ENCODE data around the gene CCDC70.

Gene CCDC70

DNA sequence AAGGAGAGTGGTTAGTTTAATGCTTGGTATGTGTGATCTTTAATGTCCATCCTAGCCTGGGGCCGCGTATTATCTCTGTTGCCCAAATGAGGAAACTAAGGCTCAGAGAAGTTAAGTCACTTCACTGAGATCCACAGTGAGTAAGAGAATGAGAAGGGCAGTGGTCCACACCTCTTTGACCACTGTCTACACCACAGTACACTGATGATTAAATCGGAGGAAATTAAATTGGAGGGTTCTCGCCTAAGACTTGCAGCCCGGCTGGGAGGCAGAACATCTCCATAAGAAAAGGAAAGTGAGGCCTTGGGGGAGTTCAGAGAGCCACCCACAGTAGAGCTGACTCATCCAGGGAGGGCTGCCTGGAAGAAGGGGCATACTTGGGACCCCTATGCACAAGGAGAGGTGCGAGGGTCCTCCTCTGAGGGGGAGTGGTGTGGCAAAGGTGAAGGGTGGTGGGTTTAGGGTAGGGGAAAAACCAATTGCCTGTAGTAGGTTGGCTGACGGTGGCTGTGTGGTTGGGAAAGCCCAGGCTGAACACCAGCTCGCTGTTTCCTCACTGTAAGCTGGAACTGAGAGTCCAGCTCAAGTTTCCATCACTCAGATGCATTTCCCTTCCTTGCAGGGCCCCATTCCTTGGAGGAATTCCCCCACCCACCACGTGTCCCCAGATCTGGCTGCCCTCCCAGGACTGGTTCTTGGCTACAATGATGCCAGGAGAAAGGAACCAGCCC lies 42.8 kb upstream of the CCDC70 start:
- TF ChIP-seq, protein P1, sequence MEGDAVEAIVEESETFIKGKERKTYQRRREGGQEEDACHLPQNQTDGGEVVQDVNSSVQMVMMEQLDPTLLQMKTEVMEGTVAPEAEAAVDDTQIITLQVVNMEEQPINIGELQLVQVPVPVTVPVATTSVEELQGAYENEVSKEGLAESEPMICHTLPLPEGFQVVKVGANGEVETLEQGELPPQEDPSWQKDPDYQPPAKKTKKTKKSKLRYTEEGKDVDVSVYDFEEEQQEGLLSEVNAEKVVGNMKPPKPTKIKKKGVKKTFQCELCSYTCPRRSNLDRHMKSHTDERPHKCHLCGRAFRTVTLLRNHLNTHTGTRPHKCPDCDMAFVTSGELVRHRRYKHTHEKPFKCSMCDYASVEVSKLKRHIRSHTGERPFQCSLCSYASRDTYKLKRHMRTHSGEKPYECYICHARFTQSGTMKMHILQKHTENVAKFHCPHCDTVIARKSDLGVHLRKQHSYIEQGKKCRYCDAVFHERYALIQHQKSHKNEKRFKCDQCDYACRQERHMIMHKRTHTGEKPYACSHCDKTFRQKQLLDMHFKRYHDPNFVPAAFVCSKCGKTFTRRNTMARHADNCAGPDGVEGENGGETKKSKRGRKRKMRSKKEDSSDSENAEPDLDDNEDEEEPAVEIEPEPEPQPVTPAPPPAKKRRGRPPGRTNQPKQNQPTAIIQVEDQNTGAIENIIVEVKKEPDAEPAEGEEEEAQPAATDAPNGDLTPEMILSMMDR (IDR thresholded peaks at IDR 0.05): no peak

DNA sequence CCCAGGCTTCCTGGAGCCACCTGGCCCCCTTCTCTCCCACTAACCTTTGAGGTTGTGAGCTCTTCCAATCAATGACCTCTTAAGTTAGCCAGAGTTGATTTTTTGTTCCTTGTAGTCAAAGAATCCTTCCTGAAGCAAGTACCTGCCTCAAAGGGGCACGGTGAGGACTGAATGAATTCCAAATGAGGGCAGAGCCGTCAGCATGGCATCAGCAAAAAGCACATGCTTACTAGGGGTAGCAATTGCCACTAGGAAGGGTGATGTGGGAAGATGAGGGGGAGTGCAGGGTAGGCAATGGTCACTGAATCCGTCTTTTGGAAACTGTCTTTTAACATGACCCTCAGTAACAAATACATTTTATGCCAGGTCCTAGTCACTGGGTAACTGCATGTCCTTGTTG lies 42.2 kb upstream of the CCDC70 start:
- TF ChIP-seq, protein P1 (IDR thresholded peaks at IDR 0.05): no peak

DNA sequence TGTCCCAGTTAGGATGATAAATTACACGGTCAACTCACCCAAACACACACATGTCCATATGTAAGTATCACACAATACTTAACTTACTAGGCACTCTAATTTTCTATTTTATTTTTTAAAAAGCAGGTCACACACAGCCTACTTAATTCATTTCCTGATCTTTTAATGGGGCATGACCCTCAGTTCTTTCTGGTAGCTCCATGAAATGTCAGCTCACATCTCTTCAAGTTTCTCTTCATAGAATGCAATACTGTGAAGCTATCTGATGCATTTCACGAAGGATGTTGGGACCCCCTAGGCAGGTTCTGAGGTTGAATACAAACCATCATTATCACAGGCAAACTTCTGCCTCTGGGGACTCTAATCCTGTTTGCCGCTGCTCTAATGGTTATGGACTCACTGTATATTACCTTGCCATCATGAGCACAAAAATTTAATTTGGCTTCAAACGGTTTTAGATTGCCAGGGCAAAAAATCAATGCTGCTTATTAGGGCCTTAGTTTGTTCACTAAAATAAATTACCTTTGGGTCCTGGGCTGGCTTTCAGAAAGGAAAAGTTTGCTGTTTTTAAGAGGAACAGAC lies 41.7 kb upstream of the CCDC70 start:
- TF ChIP-seq, protein P1 (IDR thresholded peaks at IDR 0.05): no peak

DNA sequence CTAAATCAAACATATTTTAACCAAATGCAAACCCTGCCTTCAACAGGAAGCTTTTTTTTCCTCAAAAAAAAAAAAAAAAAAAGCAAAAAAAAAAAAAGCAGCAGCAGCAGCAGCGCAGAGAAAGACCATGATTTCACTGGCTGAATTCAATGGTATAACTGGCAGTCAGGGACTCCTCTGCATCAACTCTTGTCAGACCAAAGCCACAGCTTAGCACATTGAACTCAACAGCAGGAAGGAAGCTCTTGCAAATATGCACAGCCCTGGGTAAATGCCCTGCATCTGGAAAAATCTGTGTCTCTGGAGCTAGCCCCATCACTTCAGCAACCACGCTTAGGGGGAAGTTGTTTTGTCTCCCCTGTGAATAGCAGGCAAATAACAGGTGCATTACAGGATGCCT lies 40.2 kb upstream of the CCDC70 start:
- TF ChIP-seq, protein P1 (IDR thresholded peaks at IDR 0.05): no peak

DNA sequence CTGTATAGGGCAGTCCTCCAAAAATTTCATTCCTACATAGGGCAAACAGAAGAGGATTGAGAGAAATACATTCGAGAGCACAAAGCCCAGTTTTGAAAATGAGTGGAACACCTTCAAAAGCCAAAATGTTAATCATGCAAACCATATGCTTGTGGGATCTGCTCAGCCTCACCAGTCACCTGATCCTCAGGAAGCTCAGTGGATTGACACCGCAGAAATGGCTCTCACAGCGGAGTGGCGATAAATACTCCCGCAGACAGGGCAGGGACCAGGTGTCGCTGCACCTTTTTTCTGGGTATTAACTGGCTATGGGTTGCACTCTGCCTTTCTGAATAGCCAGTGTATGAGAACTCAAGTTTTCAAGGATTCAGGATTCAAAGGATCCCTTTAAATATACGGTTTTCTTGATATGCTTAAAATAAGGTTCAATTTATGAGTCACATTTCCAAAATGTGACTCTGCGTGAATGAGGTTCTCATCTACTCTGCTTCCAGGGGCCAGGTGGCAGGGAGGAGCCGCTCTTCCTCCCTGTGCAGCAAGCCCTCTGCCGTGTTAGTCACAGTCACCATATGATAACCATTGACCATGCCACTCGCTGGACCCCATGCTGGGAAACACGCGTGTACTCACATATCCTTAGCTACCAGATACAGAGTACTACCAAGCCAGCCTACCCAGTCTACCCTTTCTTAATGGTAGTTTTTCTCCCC lies 39.5 kb upstream of the CCDC70 start:
- TF ChIP-seq, protein P1 (IDR thresholded peaks at IDR 0.05): no peak

DNA sequence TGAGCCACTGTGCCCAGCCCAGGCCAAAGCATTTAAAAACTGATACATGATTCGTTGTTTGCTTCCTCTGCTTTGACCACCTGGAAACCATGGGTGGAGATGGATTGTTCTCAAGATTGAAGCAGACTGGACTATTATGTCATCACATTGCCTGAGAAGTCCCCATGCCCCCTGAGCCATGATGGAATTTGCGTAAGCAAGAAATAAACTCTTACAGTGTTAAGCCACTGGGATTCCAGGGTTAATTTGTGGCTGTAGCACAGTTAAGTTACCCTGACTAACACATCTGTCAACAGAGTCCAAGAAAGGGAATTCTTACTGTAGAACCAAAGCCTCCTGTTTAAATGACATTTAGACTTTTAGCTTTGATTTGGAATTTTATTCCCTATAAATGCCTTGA lies 38.4 kb upstream of the CCDC70 start:
- TF ChIP-seq, protein P1 (IDR thresholded peaks at IDR 0.05): no peak

DNA sequence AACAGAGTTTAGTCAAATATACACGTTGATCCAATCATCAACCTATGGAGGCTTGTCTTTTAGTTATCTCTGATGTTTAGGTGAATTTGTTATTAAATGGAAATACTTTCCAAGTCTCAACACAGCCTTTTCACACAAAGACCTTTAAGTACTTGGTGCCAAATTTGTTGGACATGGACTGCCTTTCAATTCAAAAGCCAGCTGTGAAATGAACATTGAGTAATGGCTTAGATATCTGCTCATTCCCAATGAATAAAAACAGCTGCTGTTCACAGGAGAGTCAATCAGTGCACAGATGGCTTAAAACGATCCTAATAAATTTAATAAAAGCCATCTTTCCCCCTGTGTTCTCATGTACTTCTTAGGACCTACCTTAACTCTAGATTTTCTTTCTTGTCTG lies 37.9 kb upstream of the CCDC70 start:
- TF ChIP-seq, protein P1 (IDR thresholded peaks at IDR 0.05): no peak
